CD4-positive, alpha-beta memory T cell (primary cell): ENCODE results near the gene DNAJC9. TPM values are rescaled to one million over a fixed set of nuclear protein-coding genes. Genes with fewer than 3 reads are reported as not detected.

Experiments
- CTCF ChIA-PET: fragments of 350-600 bp; sonication (Branson Sonifier 250); formaldehyde crosslinking; loops from one replicate; lab custom pipeline; 2021; ENCODE audit warnings: inconsistent platforms; ENCODE audit not compliant: partially characterized antibody; lab: Charles Lee
- POLR2A ChIA-PET: fragments of 350-600 bp; sonication (Branson Sonifier 250); formaldehyde crosslinking; loops from one replicate; lab custom pipeline; 2021; ENCODE audit not compliant: partially characterized antibody; lab: Charles Lee
- DNase-seq, 5 donors: peaks; one replicate each; pipeline versions ENCODE4 v3.0.0 to v3.0.0-alpha.2; 2020 to 2022; ENCODE audit warnings: mixed read lengths in 1 of 5
- H3K27ac ChIP-seq: one replicate; pipeline ENCODE4 v1.7.0; 2013; ENCODE audit warnings: low read depth, low read length
- H3K27me3 ChIP-seq: 2 replicates; pipeline ENCODE4 v1.7.0; 2013; ENCODE audit warnings: mild to moderate bottlenecking, low read length, moderate library complexity; ENCODE audit not compliant: insufficient read depth
- H3K36me3 ChIP-seq: 2 replicates; pipeline ENCODE4 v1.7.0; 2013; ENCODE audit warnings: mild to moderate bottlenecking, low read length, moderate library complexity; ENCODE audit not compliant: insufficient read depth
- H3K4me1 ChIP-seq: 2 replicates; pipeline ENCODE4 v1.7.0; 2013; ENCODE audit warnings: mild to moderate bottlenecking, low read length, moderate library complexity; ENCODE audit not compliant: insufficient read depth
- H3K4me3 ChIP-seq, 2 donors: one replicate each; pipeline ENCODE4 v1.7.0; 2013; ENCODE audit warnings: low read length in 2 of 2, mild to moderate bottlenecking in 1 of 2
- H3K9me3 ChIP-seq, 2 donors: one replicate each; pipeline ENCODE4 v1.7.0; 2013; ENCODE audit warnings: low read length in 2 of 2, control low read depth in 1 of 2; ENCODE audit not compliant: control insufficient read depth in 1 of 2
- H3K27ac Mint-ChIP-seq, 7 donors: one replicate each; pipeline ENCODE4 v1.8.0; 2020 to 2021; ENCODE audit warnings: mixed read lengths in 7 of 7, mild to moderate bottlenecking in 6 of 7, inconsistent platforms in 3 of 7, moderate library complexity in 3 of 7
- H3K27me3 Mint-ChIP-seq, 2 donors: one replicate each; pipeline ENCODE4 v1.8.0; 2020 to 2021; ENCODE audit warnings: mixed read lengths in 2 of 2
- H3K36me3 Mint-ChIP-seq, 2 donors: one replicate each; pipeline ENCODE4 v1.8.0; 2020 to 2021; ENCODE audit warnings: mixed read lengths in 2 of 2, inconsistent platforms in 1 of 2, mild to moderate bottlenecking in 1 of 2
- H3K4me1 Mint-ChIP-seq, 4 donors: one replicate each; pipeline ENCODE4 v1.8.0; 2020 to 2021; ENCODE audit warnings: mixed read lengths in 4 of 4, mild to moderate bottlenecking in 1 of 4
- H3K4me3 Mint-ChIP-seq, 8 donors: one replicate each; pipeline ENCODE4 v1.8.0; 2020 to 2021; ENCODE audit warnings: mixed read lengths in 8 of 8, mild to moderate bottlenecking in 7 of 8, moderate library complexity in 6 of 8, inconsistent platforms in 3 of 8
- H3K9me3 Mint-ChIP-seq, 8 donors: one replicate each; pipeline ENCODE4 v1.8.0; 2020 to 2021; ENCODE audit warnings: mixed read lengths in 8 of 8, mild to moderate bottlenecking in 5 of 8, inconsistent platforms in 3 of 8, moderate library complexity in 1 of 8
- intact Hi-C: fragments of 100-400 bp; cut with micrococcal nuclease; formaldehyde crosslinking; loops from one replicate; pipeline ENCODE4 v1.15.1; 2023
- polyA plus RNA-seq, 2 donors: library from polyadenylated mRNA; unstranded; fragments of 300-500 nt; fragmentation: Illumina TruSeq; gene quantifications; one replicate each; pipeline ENCODE4 v1.2.3, GENCODE V29; 2021
- total RNA-seq, 2 experiments: library from RNA; stranded (reverse); gene quantifications; one replicate each; pipeline ENCODE4 v1.2.3, GENCODE V29; 2021

Gene DNAJC9
- total and polyA plus RNA-seq, 4 experiments from 2014 or later = 31.6 to 40.1 (median 31.6) TPM

DNA sequence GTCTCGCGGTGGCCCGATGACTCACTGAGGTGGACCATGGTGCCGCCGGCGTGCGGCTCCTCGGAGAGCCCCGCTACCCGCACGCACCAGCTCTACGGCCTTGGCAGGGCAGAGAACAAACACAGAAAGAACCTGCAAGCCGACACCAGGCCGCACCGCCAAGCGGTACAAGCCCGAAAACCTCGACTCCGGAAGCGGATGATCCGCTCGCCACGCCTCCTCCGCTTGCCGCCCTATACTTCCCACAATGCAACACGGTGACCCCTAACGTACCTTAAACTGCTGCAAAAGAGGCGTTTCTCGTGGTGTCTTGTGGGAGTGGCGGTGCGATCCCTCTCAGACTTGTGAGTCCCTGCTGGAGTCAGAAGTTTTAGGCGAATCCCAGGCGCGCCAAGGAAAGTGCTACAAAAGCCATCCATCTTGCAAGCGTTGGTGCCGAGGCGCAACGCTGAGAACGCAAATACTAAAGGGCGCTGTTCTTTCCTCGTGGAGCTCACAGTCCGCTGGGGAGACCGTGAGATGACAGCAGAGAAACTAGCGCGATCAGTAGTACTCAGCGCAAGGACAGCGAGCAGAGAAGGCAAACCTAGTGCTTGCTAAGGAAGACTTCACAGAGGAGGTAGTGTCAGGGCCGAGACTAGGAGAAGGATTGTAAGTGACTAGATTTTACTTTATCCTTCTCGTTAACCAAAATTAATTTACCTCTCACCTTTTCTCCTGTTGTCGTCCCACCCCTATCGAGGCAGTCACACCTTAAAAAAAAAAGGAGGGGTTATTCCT lies 5.6 kb upstream of the DNAJC9 start, which contains the start of gene MRPS16:
MRPS16 (minus strand) TSS at position 200 of the 780 bp plus-strand sequence; CDS start at position 38, 162 bp downstream.
- intact Hi-C loops = loop anchor here (2.0 to 10.0 kb wide), 5 partner anchors 106 to 898 kb away; partner anchors contain the start of genes CFAP70, DNAJB12, MCU and P4HA1
- no peaks in the 10 kb centered on the region for H3K27me3 ChIP-seq
- no peaks in the 10 kb centered on the region for H3K9me3 Mint-ChIP-seq
- H3K4me3 ChIP-seq = peak within 1 kb of the TSS; percentile 49 to 99
- H3K4me3 Mint-ChIP-seq = peak within 1 kb of the TSS; percentile 95 to 100 (median 98)
- peaks cover 33% of the 10 kb centered on the region for H3K4me1 ChIP-seq
- ChIA-PET POLR2A (interaction anchor here (0.7 to 2.6 kb wide), 10 partner anchors 11 to 898 kb away, joined by 3 to 12 read pairs (median 4); partner anchors contain the start of genes AP3M1, CFAP70, P4HA1 and PPP3CB), CTCF (interaction anchor here (1.0 to 1.5 kb wide), 3 partner anchors 11 to 157 kb away, joined by 3 to 4 read pairs (median 4); no protein-coding TSS in a partner anchor)
- peak within 1 kb of the TSS; percentile 82 for H3K27ac ChIP-seq
- peaks cover 9 to 33% of the 10 kb centered on the region in 2 donors for H3K36me3 Mint-ChIP-seq
- DNase-seq = peak; percentile 92 to 97 (median 94)
- H3K9me3 ChIP-seq = no peaks in the 10 kb centered on the region
- H3K27me3 Mint-ChIP-seq = no peaks in the 10 kb centered on the region
- no peaks in the 10 kb centered on the region for H3K36me3 ChIP-seq
- H3K27ac Mint-ChIP-seq = peak within 1 kb of the TSS; percentile 94 to 99 (median 97)
- H3K4me1 Mint-ChIP-seq = peaks cover 22 to 46% (median 34%) of the 10 kb centered on the region in 4 donors

- no peaks in the 10 kb centered on the region for H3K9me3 Mint-ChIP-seq
- Histone ChIP-seq H3K27ac (peak overlapping the region; percentile 82), H3K9me3 (no peaks in the 10 kb centered on the region), H3K27me3 (no peaks in the 10 kb centered on the region), H3K4me1 (peaks cover 37% of the 10 kb centered on the region), H3K36me3 (no peaks in the 10 kb centered on the region), H3K4me3 (peak overlapping the region; percentile 49 to 99)
- peaks cover 9 to 39% of the 10 kb centered on the region in 2 donors for H3K36me3 Mint-ChIP-seq
- intact Hi-C loops = loop anchor here (2.0 to 10.0 kb wide), 5 partner anchors 107 to 897 kb away; partner anchors contain the start of genes CFAP70, DNAJB12, MCU and P4HA1
- POLR2A ChIA-PET = interaction anchor here (0.7 to 2.6 kb wide), 7 partner anchors 10 to 899 kb away, joined by 3 to 12 read pairs (median 4); partner anchors contain the start of genes AP3M1, CFAP70, P4HA1 and PPP3CB
- H3K27ac Mint-ChIP-seq = peak overlapping the region; percentile 94 to 99 (median 97)
- H3K27me3 Mint-ChIP-seq = no peaks in the 10 kb centered on the region
- CTCF ChIA-PET = interaction anchor here (1.0 to 1.2 kb wide), 3 partner anchors 12 to 156 kb away, joined by 3 to 4 read pairs (median 3); no protein-coding TSS in a partner anchor
- peaks cover 26 to 54% (median 41%) of the 10 kb centered on the region in 4 donors for H3K4me1 Mint-ChIP-seq
- no peak for DNase-seq
- peak overlapping the region; percentile 95 to 100 (median 98) for H3K4me3 Mint-ChIP-seq
These were observed 4.8 kb upstream of the DNAJC9 start for GRCh38 chr10:73251683-73252444.

DNA sequence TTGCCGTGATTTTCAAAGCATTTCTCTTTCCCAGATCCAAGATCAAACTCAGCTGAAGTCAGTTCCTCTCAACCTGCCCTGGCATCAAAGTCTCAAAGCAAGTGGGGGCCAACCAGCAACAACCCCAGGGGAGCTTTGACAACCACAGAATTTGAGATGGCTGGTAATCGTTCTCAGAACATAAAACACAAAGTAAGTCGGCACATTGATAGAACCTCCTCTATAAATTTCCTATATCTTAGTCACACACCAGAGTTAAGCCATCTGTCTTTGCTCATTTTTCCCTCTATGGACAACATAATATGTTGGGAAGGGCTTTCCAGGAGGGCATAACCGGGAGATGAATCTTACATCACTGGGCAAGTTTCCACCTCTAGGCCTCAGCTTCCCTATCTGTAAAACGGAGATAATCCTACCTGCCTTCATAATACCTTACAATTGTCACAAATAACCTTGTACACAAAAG lies 1.2 kb upstream of the DNAJC9 start:
- no peaks in the 10 kb centered on the region for H3K9me3 ChIP-seq
- no peaks in the 10 kb centered on the region for H3K27me3 ChIP-seq
- DNase-seq = no peak
- Mint-ChIP-seq H3K27me3 (no peaks in the 10 kb centered on the region), H3K4me3 (peak overlapping the region; percentile 31 to 99 (median 97)), H3K4me1 (peaks cover 41 to 83% (median 66%) of the 10 kb centered on the region in 4 donors), H3K27ac (peak overlapping the region; percentile 70 to 99 (median 96)), H3K9me3 (no peaks in the 10 kb centered on the region), H3K36me3 (peaks cover 18 to 68% of the 10 kb centered on the region in 2 donors)
- CTCF ChIA-PET = interaction anchor here (1.7 kb wide), 1 partner anchor 246 kb away, joined by 4 read pairs; no protein-coding TSS in a partner anchor
- H3K4me3 ChIP-seq = peak overlapping the region in 1 of 2 donors; percentile 87
- peaks cover 13% of the 10 kb centered on the region for H3K36me3 ChIP-seq
- peaks cover 55% of the 10 kb centered on the region for H3K4me1 ChIP-seq
- POLR2A ChIA-PET = interaction anchor here (1.4 to 2.8 kb wide), 7 partner anchors 11 to 247 kb away, joined by 3 to 15 read pairs (median 13); partner anchors contain the start of genes ANXA7, CFAP70, P4HA1 and PPP3CB
- peak overlapping the region; percentile 82 for H3K27ac ChIP-seq
- intact Hi-C loops = loop anchor here (5.0 kb wide), 1 partner anchor 1579 kb away; the partner anchor contains the start of gene KAT6B

- peaks cover 19% of the 10 kb centered on the region for H3K36me3 ChIP-seq
- H3K4me1 Mint-ChIP-seq = peaks cover 38 to 82% (median 61%) of the 10 kb centered on the region in 4 donors
- H3K9me3 ChIP-seq = no peaks in the 10 kb centered on the region
- H3K27me3 ChIP-seq = no peaks in the 10 kb centered on the region
- peak overlapping the region; percentile 53 to 87 for H3K4me3 ChIP-seq
- ChIA-PET POLR2A (interaction anchor here (0.6 to 2.8 kb wide), 13 partner anchors 8 to 496 kb away, joined by 3 to 15 read pairs (median 5); partner anchors contain the start of genes ANXA7, CFAP70, ECD and FAM149B1), CTCF (interaction anchor here (0.9 to 1.7 kb wide), 3 partner anchors 14 to 247 kb away, joined by 3 to 4 read pairs (median 3); no protein-coding TSS in a partner anchor)
- no peaks in the 10 kb centered on the region for H3K27me3 Mint-ChIP-seq
- H3K4me1 ChIP-seq = peaks cover 52% of the 10 kb centered on the region
- peaks cover 24 to 69% of the 10 kb centered on the region in 2 donors for H3K36me3 Mint-ChIP-seq
- no peak for DNase-seq
- peak overlapping the region; percentile 82 for H3K27ac ChIP-seq
- intact Hi-C loops = loop anchor here (1.0 to 5.0 kb wide), 5 partner anchors 79 to 1580 kb away; partner anchors contain the start of genes ANXA7, ECD, FAM149B1 and KAT6B
- H3K27ac Mint-ChIP-seq = peak overlapping the region; percentile 94 to 99 (median 98)
- H3K4me3 Mint-ChIP-seq = peak overlapping the region; percentile 96 to 99 (median 97)
- H3K9me3 Mint-ChIP-seq = no peaks in the 10 kb centered on the region
These were observed 629 bp upstream of the DNAJC9 start for GRCh38 chr10:73247509-73248258.

DNA sequence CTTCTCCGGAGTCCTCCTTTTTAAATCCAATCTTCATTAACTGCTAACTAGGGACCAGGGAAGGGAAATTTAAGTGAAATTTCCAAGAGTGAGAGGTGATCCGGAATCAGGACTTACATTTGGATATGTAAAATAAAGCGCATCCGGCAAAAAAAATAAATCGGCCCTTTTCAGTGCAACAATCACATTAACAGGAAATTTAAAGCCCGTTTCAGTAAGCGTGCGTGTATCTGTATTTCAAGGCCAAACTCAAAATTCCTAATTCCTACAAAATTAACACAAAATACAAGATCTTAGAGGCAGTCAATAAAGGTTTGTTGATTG lies 771 bp downstream of the DNAJC9 start:
- Histone ChIP-seq H3K4me3 (peak overlapping the region; percentile 47 to 87), H3K4me1 (peaks cover 44% of the 10 kb centered on the region), H3K9me3 (no peaks in the 10 kb centered on the region), H3K36me3 (peaks cover 30% of the 10 kb centered on the region), H3K27me3 (no peaks in the 10 kb centered on the region), H3K27ac (peak overlapping the region; percentile 82)
- no peaks in the 10 kb centered on the region for H3K9me3 Mint-ChIP-seq
- CTCF ChIA-PET = no interaction called here
- POLR2A ChIA-PET = interaction anchor here (0.7 to 2.8 kb wide), 10 partner anchors 9 to 949 kb away, joined by 3 to 15 read pairs (median 10); partner anchors contain the start of genes ANXA7, CFAP70, ECD and FAM149B1
- intact Hi-C loops = loop anchor here (2.0 to 5.0 kb wide), 4 partner anchors 77 to 1581 kb away; partner anchors contain the start of genes ANXA7, ECD, FAM149B1 and KAT6B
- DNase-seq = peak in 1 of 5 donors; percentile 5
- peaks cover 35 to 70% (median 51%) of the 10 kb centered on the region in 4 donors for H3K4me1 Mint-ChIP-seq
- no peaks in the 10 kb centered on the region for H3K27me3 Mint-ChIP-seq
- peaks cover 30 to 66% of the 10 kb centered on the region in 2 donors for H3K36me3 Mint-ChIP-seq
- H3K27ac Mint-ChIP-seq = peak overlapping the region; percentile 94 to 99 (median 98)
- H3K4me3 Mint-ChIP-seq = peak overlapping the region; percentile 96 to 99 (median 97)
